ENCODE results near the gene NFKB2.

The NFKB2 gene

GRCh38 chr10:102424916-102425315, 29.4 kb downstream of the NFKB2 start:
- DNase-seq, result no peak

GRCh38 chr10:102425444-102425843, 29.9 kb downstream of the NFKB2 start:
- DNase-seq, result no peak

GRCh38 chr10:102426803-102427287, 31.3 kb downstream of the NFKB2 start:
- DNase-seq, result no peak

- DNase-seq, result no peak
Observed at GRCh38 chr10:102429468-102429867, 34.0 kb downstream of the NFKB2 start.

GRCh38 chr10:102431452-102432124, 36.1 kb downstream of the NFKB2 start:
- DNase-seq, result no peak

GRCh38 chr10:102432162-102432950, 36.9 kb downstream of the NFKB2 start, which contains the start of gene CUEDC2:
Gene CUEDC2, minus strand, starts transcription at chr10:102432574. Its CDS starts 7,386 bp downstream, at chr10:102425188.
- peak; percentile 97 for DNase-seq

GRCh38 chr10:102433619-102434046, 38.1 kb downstream of the NFKB2 start:
- DNase-seq, result no peak

- no peak for DNase-seq
Observed at GRCh38 chr10:102434394-102435132, 39.1 kb downstream of the NFKB2 start.

GRCh38 chr10:102435133-102435497, 39.6 kb downstream of the NFKB2 start:
- DNase-seq, result no peak

- peak; percentile 36 for DNase-seq
Observed at GRCh38 chr10:102435529-102436233, 40.2 kb downstream of the NFKB2 start.

GRCh38 chr10:102436312-102436711, 40.8 kb downstream of the NFKB2 start:
- DNase-seq, result no peak

GRCh38 chr10:102437515-102437914, 42.0 kb downstream of the NFKB2 start:
- DNase-seq, result no peak

- no peak for DNase-seq
Observed at GRCh38 chr10:102438374-102438773, 42.9 kb downstream of the NFKB2 start.

GRCh38 chr10:102444851-102445250, 49.3 kb downstream of the NFKB2 start:
- no peak for DNase-seq

- DNase-seq, result peak; percentile 91
Observed at GRCh38 chr10:102449321-102450123, 54.0 kb downstream of the NFKB2 start.

GRCh38 chr10:102450124-102450373, 54.5 kb downstream of the NFKB2 start:
- DNase-seq, result no peak

GRCh38 chr10:102450374-102451104, 55.0 kb downstream of the NFKB2 start:
- peak; percentile 93 for DNase-seq

GRCh38 chr10:102451105-102451969, 55.8 kb downstream of the NFKB2 start, which contains the start of gene C10orf95:
Gene C10orf95, minus strand, starts transcription at chr10:102451543. Its CDS starts 450 bp downstream, at chr10:102451093.
- DNase-seq, result no peak
